CD4-positive, alpha-beta T cell treated with Interleukin-15 for 1 hour (primary cell): ENCODE measurements around the gene MRTFA.
"Not testable (repeated sequence)": the region's sequence is repeated elsewhere in the genome, so short reads cannot be mapped to it uniquely, and the experiment has no call there.

Experiments
- DNase-seq: peaks from one replicate; pipeline ENCODE4 v3.0.0-alpha.2; 2020

Gene MRTFA

GRCh38 chr22:40518840-40519239, 117.7 kb downstream of the MRTFA start:
- DNase-seq: no peak

- DNase-seq: no peak
Measured at GRCh38 chr22:40517631-40518030, 118.9 kb downstream of the MRTFA start.

GRCh38 chr22:40516416-40516815, 120.1 kb downstream of the MRTFA start:
- DNase-seq: no peak

DNA sequence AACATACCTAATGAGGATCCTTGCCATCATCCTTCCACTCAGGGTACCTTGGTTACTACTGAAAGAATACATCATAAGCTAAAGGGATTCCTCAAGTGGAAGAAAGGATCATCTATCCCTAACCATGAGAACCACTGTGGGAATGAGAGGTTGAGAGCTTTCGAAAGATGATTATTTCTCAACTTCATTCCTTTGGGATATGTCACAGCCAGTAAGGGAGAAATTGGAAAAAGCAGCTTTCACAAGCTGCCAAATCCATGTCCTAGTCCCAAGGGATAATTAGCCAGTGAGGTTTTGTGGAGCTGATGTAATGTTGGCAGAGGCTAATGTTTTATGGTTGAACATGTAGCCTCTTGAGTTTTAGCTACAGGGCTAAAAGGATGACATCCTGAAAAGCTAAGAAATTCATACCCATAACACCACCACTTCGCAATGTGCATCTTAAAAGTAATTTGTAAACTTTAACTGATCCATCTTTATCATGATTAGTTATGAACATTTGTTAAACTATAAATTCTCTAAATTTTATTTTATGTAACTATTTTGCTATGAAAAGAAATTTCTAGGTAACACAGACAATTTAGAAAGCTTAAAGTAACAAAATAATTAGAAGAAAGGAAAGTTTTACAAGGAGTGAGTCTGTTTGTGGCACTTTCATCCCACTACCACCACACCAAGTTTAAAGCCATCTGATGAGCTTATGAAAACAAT, 123.9 kb downstream of the MRTFA start:
- DNase-seq: no peak

DNA sequence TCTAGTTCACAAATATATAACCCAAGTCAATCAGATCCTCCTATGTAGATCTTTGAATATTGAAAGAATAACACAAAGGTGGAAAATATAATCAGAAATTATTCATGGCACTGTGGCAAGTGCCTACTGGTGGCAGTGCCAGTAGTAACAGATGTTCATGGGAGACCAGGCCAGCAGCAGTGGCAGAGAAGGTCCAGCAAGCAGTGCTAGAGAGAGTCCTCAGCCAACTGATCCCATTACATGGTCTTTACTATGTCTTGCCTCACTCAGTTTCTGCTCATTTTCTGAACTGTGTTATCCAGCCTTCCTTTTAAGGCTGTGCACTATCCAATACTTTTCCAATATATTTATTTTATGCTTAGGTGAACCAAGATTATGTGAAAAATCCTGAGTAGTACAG, 124.9 kb downstream of the MRTFA start:
- DNase-seq: no peak

DNA sequence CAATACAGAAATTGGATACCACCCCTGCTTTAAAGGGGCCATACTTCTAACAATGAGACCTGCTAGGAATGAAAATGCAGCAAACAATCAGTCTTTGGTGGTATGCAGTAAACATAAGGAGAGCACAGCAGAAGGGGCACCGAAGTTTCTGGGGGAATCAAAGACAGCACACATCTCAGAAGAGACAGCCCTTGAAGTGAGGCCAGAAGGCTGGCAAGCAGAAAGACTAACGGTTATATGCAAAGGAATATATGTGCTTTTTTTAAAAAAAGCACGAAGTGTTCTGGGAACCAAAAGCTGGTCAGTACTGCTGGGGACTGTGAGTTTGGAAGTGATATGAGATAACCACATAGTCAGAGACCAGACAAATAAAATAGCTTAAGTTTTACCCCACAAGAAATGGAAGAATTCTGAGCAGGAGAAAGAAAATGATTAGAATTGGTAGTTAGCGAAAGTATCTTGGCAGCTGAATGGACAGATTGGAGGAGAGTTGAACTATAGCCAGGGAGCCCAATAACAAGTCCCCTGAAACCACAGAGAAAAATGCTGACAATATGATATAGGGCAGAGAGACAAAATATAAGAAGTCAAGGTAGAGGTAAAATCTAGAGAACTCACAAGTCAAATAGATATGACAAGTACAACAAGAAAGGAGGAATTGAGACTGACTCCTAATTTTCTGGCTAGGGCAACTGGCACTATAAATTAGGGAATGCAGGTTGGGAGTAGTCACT, 125.7 kb downstream of the MRTFA start:
- DNase-seq: no peak

GRCh38 chr22:40509401-40510134, 127.0 kb downstream of the MRTFA start:
- peak; percentile 19 for DNase-seq

DNA sequence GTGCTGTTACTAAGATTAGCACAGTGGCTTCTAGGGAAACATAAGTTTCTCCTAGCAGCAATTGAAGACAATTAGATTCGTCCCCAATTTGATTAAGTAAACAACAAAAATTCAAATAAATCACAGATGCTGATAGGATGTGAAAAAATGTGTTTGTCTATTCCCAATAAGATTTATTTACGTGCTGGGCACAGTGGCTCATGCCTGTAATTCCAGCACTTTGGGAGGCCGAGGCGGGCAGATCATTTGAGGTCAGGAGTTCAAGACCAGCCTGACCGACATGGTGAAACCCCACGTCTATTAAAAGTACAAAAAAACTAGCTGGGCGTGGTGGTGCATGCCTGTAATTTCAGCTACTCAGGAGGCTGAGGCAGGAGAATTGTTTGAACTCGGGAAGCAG, 128.5 kb downstream of the MRTFA start:
- not testable (repeated sequence) for DNase-seq

- no peak for DNase-seq
Measured at GRCh38 chr22:40507491-40507890, 129.0 kb downstream of the MRTFA start.

DNA sequence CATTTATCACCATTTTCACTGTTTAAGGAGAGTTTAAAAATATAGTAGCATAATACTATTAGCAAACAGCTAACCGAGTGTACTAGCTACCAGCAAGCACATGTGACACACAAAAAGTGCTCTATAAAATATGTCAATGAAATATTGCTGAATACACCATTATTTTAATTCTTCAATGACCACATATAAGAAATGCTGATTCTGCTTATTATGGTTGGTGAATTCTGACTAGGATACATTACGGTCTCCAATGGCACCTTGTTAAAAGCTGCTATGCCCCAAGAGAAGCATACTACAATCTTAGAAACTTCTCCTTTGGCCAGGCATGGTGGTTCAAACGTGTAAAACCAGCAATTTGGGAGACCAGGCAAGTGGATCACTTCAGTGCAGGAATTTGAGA, 129.8 kb downstream of the MRTFA start:
- DNase-seq: no peak

DNA sequence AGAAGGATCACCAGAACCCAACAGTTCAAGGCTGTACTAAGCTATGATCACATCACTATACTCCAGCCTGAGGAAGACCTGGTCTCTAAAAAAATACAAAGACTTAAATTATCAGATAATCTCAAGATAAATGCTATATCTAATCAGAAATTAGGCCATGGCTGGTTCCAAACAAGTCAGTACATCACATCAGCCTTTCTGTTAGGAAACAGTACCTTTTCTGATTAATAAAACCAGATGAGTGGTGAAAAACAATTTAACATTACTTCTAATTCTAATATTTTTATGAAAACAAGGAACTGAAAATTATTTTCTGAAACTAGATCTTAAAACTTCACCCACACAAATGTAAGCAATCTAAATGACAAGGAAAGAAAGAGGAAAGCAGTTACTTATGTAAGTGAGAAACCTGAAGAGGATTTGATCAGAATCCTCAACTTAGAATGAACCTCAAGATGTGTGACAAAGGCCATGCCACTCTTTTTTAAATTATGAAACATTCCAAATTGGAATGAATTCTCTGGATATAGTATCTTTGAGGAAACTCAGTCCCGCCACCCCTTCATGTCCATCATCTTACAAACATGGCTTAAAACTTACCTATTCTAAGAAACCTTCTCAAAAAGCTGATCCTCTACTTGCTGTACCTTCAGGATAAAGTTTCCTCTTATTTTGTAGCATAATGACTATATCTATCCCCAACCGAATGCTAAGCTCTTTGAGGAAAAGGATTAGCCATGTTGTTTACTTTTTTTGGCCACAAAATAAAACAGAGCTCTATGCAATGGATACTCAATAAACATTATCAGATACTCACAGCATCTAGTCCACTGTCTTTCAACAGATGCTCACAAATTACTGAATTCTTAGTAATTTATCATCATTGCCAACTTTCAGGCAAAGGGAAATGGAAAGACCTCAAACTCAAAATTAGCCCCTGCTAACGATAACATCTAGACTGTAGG, 132.0 kb downstream of the MRTFA start:
- no peak for DNase-seq

- DNase-seq: no peak
Measured at GRCh38 chr22:40502919-40503318, 133.6 kb downstream of the MRTFA start.

- not testable (repeated sequence) for DNase-seq
Measured at GRCh38 chr22:40500465-40500786, 136.1 kb downstream of the MRTFA start.

GRCh38 chr22:40499209-40499623, 137.3 kb downstream of the MRTFA start:
- DNase-seq: peak; percentile 28

DNA sequence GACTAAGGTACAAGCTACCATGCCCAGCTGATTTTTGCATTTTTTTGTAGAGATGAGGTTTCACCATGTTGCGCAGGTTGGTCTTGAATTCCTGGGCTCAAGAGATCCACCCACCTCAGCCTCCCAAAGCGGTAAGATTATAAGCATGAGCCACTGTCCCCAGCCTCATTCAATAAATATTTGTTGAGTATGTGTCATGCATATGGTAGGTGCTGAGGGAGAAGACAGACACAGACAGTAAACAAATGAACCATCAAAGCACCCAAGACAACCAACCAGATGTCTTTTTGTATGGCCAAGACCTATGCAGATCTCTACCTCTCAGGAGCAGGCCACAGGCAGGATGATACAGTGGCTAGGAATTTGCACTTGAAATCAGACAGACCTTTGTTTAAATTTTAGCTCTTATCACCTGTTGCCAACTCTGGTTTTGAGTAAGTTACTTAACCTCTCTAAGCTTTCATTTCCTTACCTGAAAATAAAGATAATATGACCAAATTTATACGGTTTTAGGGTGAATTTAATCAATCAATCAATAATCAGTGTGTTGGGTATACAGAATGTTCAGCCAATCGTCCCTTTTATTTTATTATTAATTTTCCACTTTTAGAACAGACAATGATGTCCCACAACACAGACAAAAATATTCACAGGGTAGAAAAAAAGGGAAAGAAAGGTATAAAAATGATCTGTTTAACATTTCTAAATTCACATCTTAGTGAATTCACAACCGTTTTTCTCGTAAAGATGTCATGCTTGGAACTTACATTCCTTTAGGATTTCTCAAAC, 137.9 kb downstream of the MRTFA start:
- DNase-seq: no peak

DNA sequence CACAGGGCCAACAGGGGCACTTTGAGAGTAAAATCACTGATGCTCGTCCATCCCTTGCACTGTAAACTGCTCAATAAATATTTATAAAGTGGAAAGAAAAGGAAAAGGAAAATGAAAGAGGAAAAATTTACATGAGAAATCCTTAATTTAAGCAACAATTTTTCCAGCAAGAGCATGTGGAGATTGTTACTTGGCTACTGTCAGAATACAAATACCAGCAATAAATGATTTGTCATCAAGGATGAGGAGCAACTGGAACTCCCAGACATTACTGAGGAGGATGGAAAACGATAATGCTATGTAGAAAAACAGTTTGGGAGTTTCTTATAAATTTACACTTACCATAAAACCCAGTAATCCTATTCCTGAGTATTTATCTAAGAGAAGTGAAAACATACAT, 143.1 kb downstream of the MRTFA start:
- no peak for DNase-seq

GRCh38 chr22:40491990-40492631, 144.4 kb downstream of the MRTFA start:
- DNase-seq: peak; percentile 46

GRCh38 chr22:40487663-40488249, 148.8 kb downstream of the MRTFA start:
- DNase-seq: no peak

DNA sequence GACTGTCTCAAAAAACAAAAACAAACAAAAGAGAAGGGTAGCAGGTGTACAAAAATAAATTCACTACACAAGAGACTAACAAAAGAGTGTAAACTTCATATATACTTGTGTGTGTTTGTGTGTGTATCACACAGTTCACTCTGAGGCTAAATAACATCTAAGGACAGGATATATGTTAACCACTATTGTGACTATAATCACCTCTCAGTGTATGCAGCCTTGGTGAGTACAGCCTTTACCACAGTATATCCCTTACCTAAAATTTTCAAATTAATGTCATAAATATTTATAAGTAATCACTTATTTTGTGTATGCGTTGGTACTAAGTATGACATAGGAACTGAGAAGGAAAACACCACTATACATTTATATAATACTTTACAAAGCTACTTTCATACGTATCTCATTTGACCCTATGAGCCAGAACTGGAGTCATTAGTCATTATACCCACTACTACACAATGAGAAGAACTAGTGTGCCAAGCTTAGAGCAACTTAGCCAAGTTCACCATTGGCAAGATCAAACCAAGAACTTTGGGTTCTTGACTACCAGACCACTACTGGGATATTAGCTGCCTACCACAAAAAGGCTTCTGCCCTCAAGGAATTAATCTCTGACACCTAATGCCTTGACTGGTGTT, 149.4 kb downstream of the MRTFA start:
- no peak for DNase-seq
